NK-92 (cell line): Measurements from ENCODE around the gene NSMCE1.
"Not testable (repeated sequence)": the region's sequence is repeated elsewhere in the genome, so short reads cannot be mapped to it uniquely, and the experiment has no call there.

Source experiments
- DNase-seq: peaks from one replicate; lab custom pipeline; 2025; ENCODE audit not compliant: unreplicated experiment; lab: John Stamatoyannopoulos, UW

The NSMCE1 gene

DNA sequence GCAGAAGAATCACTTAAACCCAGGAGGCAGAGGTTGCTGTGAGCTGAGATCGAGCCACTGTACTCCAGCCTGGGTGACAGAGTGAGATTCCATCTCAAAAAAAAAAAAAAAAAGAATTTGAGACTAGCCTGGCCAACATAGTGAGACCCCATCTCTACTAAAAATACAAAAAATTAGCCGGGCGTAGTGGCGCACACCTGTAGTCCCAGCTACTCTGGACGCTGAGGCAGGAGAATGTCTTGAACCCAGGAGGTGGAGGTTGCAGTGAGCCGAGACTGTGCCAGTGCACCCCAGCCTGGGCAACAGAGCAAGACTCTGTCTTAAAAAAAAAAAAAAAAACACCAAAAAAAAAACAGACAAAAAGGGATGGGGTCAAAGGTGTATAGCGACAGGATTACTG, 4.1 kb upstream of the NSMCE1 start:
- not testable (repeated sequence) for DNase-seq

DNA sequence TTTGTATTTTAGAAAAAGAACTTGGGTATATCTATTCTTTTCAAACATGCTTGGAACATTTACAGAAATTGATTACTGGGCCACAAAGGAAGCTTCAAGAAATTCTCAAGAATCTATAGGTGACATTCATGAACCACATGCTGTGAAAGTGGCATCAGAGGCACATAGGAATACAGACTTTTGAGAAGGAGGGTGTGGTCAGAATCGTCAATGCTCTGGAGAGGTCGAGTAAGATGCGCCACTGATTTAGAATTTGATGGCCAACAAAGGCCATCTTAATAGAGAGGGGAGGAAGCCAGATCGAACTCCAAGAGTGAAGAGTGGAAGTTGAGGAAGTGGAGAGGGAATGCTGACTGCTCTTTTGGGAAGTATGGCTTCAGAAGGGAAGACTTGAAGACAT, 3.5 kb upstream of the NSMCE1 start:
- no peak for DNase-seq

DNA sequence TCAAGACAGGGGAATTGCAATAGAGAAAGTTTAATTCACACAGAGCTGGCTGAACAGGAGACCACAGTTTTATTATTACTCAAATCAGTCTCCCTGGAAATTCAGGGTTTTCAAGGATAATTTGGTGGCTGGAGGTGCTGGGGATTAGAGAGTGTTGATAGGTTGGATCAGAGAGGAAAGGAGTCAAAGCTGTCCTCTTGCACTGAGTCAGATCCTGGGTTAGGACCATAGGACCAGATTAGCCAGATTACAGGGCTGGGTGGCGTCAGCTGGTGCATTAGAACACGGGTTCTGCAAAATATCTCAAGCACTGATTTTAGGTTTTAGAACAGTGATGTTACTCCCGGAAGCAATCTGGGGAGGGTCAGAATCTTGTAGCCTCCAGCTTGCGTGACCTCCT, 1.8 kb upstream of the NSMCE1 start:
- no peak for DNase-seq

GRCh38 chr16:27269300-27270150, 953 bp upstream of the NSMCE1 start:
- no peak for DNase-seq

GRCh38 chr16:27267037-27267677, 1.4 kb downstream of the NSMCE1 start:
- DNase-seq = no peak

DNA sequence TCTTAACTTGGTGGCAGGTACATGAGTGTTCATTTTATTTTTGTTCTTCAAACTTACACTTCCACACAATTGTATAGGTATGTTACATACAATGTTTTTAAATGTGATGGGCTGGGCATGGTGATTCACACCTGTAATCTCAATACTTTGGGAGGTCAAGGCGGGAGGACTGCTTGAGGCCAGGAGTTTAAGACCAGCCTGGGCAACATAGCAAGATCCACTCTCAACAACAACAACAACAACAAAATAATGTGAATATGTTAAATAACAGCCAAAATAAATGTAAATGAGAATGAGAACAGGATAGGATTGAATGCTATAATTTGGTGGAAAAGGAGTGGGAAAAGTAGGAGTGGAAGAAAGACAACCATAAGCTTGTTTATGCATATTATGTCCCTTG, 2.6 kb downstream of the NSMCE1 start:
- no peak for DNase-seq

GRCh38 chr16:27264151-27264550, 4.4 kb downstream of the NSMCE1 start:
- DNase-seq = no peak

DNA sequence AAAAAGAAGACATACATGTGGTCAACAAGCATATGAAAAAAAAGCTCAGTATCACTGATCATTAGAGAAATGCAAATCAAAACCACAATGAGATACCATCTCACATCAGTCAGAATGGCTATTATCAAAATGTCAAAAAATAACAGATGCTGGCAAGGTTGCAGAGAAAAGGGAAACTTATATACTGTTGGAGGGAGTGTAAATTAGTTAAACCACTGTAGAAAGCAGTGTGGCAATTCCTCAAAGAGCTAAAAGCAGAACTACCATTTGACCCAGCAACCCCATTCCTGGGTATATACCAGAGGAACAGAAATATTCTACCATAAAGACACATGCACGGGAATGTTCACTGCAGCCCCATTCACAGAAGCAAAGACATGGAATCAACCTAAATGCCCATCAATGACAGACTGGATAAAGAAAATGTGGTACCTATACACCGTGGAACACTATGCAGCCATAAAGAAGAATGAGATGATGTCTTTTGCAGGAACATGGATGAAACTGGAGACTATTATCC, 5.6 kb downstream of the NSMCE1 start:
- DNase-seq = not testable (repeated sequence)

GRCh38 chr16:27259710-27260109, 8.9 kb downstream of the NSMCE1 start:
- no peak for DNase-seq

GRCh38 chr16:27258241-27258734, 10.3 kb downstream of the NSMCE1 start:
- DNase-seq = no peak

DNA sequence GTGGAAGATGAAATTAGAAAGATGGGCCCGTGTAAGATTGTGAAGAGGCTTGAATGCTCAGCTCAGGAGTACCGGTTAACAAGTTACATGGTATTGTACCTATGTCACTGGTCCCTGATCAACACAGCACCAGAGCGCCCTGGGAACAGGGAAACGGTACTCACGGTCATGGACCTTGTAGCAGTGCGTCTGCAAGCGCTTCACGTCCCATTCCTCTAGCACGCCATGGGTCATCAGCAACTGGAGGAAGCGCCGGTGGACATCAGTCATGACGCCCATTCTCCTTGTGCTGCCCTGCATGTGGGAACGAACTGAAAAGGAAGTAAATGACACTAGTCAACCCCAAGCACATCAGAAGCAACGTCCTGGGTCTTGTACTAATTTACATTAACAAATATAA, 11.3 kb downstream of the NSMCE1 start:
- DNase-seq = no peak

- no peak for DNase-seq
Measured at GRCh38 chr16:27256861-27257260, 11.7 kb downstream of the NSMCE1 start.

- no peak for DNase-seq
Measured at GRCh38 chr16:27254262-27254811, 14.2 kb downstream of the NSMCE1 start.

DNA sequence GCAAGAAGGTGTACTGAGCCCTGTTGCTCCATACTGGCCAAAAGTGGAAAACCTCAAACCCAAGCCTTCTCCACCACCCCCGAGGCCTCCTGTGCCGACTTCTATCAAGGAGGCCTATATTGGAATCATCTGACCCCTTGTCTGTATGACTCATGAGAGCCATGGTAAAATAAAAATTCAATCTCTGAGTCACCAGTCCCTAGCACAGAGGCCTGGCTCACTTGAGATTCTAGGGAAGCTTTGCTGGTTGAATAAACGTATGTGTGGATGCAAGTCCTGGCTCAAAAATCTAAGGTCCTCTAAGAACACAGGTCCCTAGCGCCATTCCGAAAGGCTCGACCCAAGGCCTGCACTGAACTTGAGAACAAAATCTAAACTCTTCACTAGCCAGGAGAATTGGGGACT, 15.0 kb downstream of the NSMCE1 start:
- DNase-seq = no peak

DNA sequence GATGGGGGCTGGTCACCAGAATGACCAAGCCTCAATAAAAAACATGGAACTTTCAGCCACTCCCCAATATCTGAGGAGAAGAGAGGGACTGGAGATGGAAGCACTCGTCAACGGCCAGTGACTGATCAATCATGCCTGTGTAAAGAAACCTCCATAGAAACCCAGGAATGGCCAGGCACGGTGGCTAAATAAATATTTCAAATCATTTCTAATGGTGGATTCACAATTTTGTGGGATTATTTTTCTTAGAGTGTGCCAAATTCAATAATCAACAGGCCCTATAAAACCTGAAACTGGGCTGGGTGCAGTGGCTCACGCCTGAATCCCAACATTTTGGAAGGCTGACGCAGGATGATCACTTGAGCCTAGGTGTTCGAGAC, 16.4 kb downstream of the NSMCE1 start:
- no peak for DNase-seq

DNA sequence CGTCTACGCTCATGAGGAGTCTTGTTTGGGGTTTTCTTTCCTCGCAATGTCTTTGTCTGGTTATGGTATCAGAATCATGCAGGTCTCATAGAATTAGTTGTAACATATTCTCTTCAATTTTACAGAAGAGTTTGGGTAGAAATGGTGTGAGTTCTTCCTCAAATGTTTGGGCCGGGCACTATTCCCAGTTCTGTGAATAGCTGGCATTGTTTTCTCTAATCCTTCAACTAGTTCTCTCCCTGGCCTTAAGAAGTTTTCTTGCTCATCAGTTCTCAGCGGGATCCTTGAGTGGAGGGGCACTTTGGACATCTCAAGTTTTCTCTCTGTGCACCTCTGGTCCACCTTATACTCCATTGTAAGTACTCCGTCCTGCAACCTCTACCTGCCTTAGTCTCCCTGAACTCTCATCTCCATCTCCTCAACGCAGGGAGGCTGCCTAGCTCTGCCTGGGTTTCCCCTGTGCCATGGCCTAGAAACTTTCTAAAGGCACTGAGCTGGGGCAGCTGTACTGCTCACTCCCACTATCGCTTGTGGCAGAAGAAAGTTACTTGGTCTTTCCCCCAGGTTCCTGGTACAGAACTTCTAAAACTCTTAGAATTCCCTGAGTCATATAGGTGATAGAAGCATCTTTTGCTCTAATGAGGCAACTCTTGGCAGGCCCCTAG, 16.9 kb downstream of the NSMCE1 start:
- DNase-seq = no peak

GRCh38 chr16:27248886-27249285, 19.7 kb downstream of the NSMCE1 start:
- DNase-seq = not testable (repeated sequence)

- no peak for DNase-seq
Measured at GRCh38 chr16:27248036-27248435, 20.5 kb downstream of the NSMCE1 start.

- not testable (repeated sequence) for DNase-seq
Measured at GRCh38 chr16:27247076-27247475, 21.5 kb downstream of the NSMCE1 start.

DNA sequence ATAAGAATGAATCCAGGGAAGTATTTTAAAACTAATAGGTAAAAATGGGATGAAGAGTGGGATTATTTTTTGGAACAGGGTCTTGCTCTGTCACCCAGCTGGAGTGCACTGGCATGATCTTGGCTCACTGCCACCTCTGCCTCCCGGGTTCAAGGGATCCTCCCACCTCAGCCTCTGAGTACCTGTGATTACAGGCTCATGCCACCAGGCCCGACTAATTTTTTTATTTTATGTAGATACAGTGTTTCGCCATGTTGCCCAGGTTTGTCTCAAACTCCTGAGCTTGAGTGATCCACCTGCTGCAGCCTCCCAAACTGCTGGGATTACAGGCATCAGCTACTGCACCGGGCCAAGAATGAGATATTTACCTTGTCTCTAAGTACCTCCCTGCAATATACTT, 22.1 kb downstream of the NSMCE1 start:
- DNase-seq = no peak
